ENCODE results near the gene ACTN1. TPM values are rescaled to one million over a fixed set of nuclear protein-coding genes. Genes with fewer than 3 reads are reported as not detected.
A peak's percentile ranks its signal among the peaks of the same experiment; 100 is the strongest.

Gene ACTN1
- total RNA-seq, 1 donor from 2014 or later = 130 TPM

GRCh38 chr14:68897559-68898155, 81.4 kb downstream of the ACTN1 start:
- DNase-seq (ENCODE audit: low spot score) = no peak
- no peaks in the 10 kb centered on the region for H3K9me3 Mint-ChIP-seq (ENCODE audit: unreplicated experiment)
- no peak for TF ChIP-seq CTCF (IDR thresholded peaks at IDR 0.05; ENCODE audit: unreplicated experiment)
- no peak overlapping the region for H3K4me3 Mint-ChIP-seq (ENCODE audit: unreplicated experiment)
- H3K36me3 Mint-ChIP-seq (ENCODE audit: low read depth, unreplicated experiment) = peaks cover 46% of the 10 kb centered on the region
- H3K4me1 Mint-ChIP-seq (ENCODE audit: unreplicated experiment) = peaks cover 17% of the 10 kb centered on the region
- no peak overlapping the region for H3K27ac Mint-ChIP-seq (ENCODE audit: unreplicated experiment)
- H3K27me3 Mint-ChIP-seq (ENCODE audit: unreplicated experiment) = peaks cover 8% of the 10 kb centered on the region

- Mint-ChIP-seq H3K9me3 (ENCODE audit: unreplicated experiment) (no peaks in the 10 kb centered on the region), H3K4me3 (ENCODE audit: unreplicated experiment) (no peak overlapping the region), H3K36me3 (ENCODE audit: low read depth, unreplicated experiment) (peaks cover 48% of the 10 kb centered on the region), H3K4me1 (ENCODE audit: unreplicated experiment) (peaks cover 17% of the 10 kb centered on the region), H3K27ac (ENCODE audit: unreplicated experiment) (no peak overlapping the region), H3K27me3 (ENCODE audit: unreplicated experiment) (peaks cover 7% of the 10 kb centered on the region)
- DNase-seq (ENCODE audit: low spot score) = no peak
- peak; percentile 22 for TF ChIP-seq CTCF (IDR thresholded peaks at IDR 0.05; ENCODE audit: unreplicated experiment)
Observed at GRCh38 chr14:68896132-68896531, 83.0 kb downstream of the ACTN1 start.

- TF ChIP-seq CTCF (IDR thresholded peaks at IDR 0.05; ENCODE audit: unreplicated experiment) = no peak
- Mint-ChIP-seq H3K9me3 (ENCODE audit: unreplicated experiment) (no peaks in the 10 kb centered on the region), H3K4me3 (ENCODE audit: unreplicated experiment) (no peak overlapping the region), H3K27me3 (ENCODE audit: unreplicated experiment) (peaks cover 7% of the 10 kb centered on the region), H3K27ac (ENCODE audit: unreplicated experiment) (no peak overlapping the region), H3K4me1 (ENCODE audit: unreplicated experiment) (peaks cover 8% of the 10 kb centered on the region), H3K36me3 (ENCODE audit: low read depth, unreplicated experiment) (peaks cover 42% of the 10 kb centered on the region)
- no peak for DNase-seq (ENCODE audit: low spot score)
Observed at GRCh38 chr14:68894802-68895703, 84.0 kb downstream of the ACTN1 start.

GRCh38 chr14:68894123-68894522, 85.0 kb downstream of the ACTN1 start:
- Mint-ChIP-seq H3K9me3 (ENCODE audit: unreplicated experiment) (no peaks in the 10 kb centered on the region), H3K27ac (ENCODE audit: unreplicated experiment) (no peak overlapping the region), H3K4me3 (ENCODE audit: unreplicated experiment) (no peak overlapping the region), H3K36me3 (ENCODE audit: low read depth, unreplicated experiment) (peaks cover 42% of the 10 kb centered on the region), H3K4me1 (ENCODE audit: unreplicated experiment) (no peaks in the 10 kb centered on the region), H3K27me3 (ENCODE audit: unreplicated experiment) (peaks cover 2% of the 10 kb centered on the region)
- no peak for DNase-seq (ENCODE audit: low spot score)
- TF ChIP-seq CTCF (IDR thresholded peaks at IDR 0.05; ENCODE audit: unreplicated experiment) = no peak

GRCh38 chr14:68893566-68893965, 85.5 kb downstream of the ACTN1 start:
- no peak for TF ChIP-seq CTCF (IDR thresholded peaks at IDR 0.05; ENCODE audit: unreplicated experiment)
- H3K27ac Mint-ChIP-seq (ENCODE audit: unreplicated experiment) = no peak overlapping the region
- H3K4me1 Mint-ChIP-seq (ENCODE audit: unreplicated experiment) = no peaks in the 10 kb centered on the region
- H3K9me3 Mint-ChIP-seq (ENCODE audit: unreplicated experiment) = no peaks in the 10 kb centered on the region
- peaks cover 46% of the 10 kb centered on the region for H3K36me3 Mint-ChIP-seq (ENCODE audit: low read depth, unreplicated experiment)
- H3K27me3 Mint-ChIP-seq (ENCODE audit: unreplicated experiment) = peaks cover 2% of the 10 kb centered on the region
- H3K4me3 Mint-ChIP-seq (ENCODE audit: unreplicated experiment) = no peak overlapping the region
- DNase-seq (ENCODE audit: low spot score) = no peak
